Hepatocyte (in vitro differentiated cells): ENCODE results near the gene CNNM2.

ENCODE experiments used
- EZH2 ChIP-seq: fragments of 200-600 bp; sonication (generic); IDR thresholded peaks from 2 replicates; pipeline ENCODE4 v1.6.1; 2016; ENCODE audit warnings: antibody characterized with exemption, mild to moderate bottlenecking, borderline replicate concordance
- TF ChIP-seq, protein P1 (sequence below): fragments of 200-600 bp; sonication (generic); IDR thresholded peaks from 2 replicates; pipeline ENCODE4 v1.5.1; 2016; ENCODE audit warnings: antibody characterized with exemption, mild to moderate bottlenecking; ENCODE audit not compliant: poor library complexity

DNA sequence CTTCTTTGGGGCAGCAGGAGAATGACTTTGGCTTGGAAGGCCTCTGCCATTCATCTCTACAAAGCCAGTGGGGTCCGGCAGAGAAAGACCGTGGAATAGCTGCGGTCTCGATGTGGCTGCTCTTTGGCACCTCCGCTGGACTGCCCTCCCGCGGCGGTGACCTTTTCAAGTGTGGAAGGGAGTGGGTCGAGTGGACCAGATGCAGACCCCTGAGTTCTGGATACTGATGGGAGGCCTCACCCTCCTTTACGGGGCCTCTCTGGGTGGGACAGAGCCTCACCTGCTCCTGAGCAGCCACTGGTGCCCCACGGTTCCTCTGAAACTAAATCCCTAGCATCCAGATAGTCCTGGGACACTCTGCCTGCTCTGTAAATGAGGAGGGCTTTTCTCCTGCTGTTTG is 161.9 kb downstream of the CNNM2 start:
- TF ChIP-seq, protein P1, sequence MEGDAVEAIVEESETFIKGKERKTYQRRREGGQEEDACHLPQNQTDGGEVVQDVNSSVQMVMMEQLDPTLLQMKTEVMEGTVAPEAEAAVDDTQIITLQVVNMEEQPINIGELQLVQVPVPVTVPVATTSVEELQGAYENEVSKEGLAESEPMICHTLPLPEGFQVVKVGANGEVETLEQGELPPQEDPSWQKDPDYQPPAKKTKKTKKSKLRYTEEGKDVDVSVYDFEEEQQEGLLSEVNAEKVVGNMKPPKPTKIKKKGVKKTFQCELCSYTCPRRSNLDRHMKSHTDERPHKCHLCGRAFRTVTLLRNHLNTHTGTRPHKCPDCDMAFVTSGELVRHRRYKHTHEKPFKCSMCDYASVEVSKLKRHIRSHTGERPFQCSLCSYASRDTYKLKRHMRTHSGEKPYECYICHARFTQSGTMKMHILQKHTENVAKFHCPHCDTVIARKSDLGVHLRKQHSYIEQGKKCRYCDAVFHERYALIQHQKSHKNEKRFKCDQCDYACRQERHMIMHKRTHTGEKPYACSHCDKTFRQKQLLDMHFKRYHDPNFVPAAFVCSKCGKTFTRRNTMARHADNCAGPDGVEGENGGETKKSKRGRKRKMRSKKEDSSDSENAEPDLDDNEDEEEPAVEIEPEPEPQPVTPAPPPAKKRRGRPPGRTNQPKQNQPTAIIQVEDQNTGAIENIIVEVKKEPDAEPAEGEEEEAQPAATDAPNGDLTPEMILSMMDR, result no peak
- no peak for TF ChIP-seq EZH2
